Ramos (cell line): ENCODE results near the gene FDXR.

Source experiments
- in situ Hi-C: fragments of 300-500 bp; cut with MboI; formaldehyde crosslinking; loops from one replicate; pipeline ENCODE4 v1.14.3; 2022; ENCODE audit warnings: low sequenced_read_pairs; ENCODE audit not compliant: unreplicated experiment

The FDXR gene

GRCh38 chr17:74860872-74861661 is 11.7 kb downstream of the FDXR start:
- in situ Hi-C loops = loop anchor here (10.0 kb wide), 1 partner anchor 206 kb away; no protein-coding TSS in a partner anchor

GRCh38 chr17:74860229-74860871 is 12.4 kb downstream of the FDXR start:
- in situ Hi-C loops = loop anchor here (10.0 kb wide), 1 partner anchor 206 kb away; no protein-coding TSS in a partner anchor

GRCh38 chr17:74859459-74860228 is 13.2 kb downstream of the FDXR start, which contains the start of gene GRIN2C:
GRIN2C (minus strand) TSS chr17:74859885; CDS start chr17:74855092, 4,793 bp downstream.
- in situ Hi-C loops = loop anchor here (10.0 kb wide), 1 partner anchor 205 kb away; no protein-coding TSS in a partner anchor

GRCh38 chr17:74858672-74859458 is 13.9 kb downstream of the FDXR start:
- in situ Hi-C loops = no loop called here

- in situ Hi-C loops = no loop called here
Measured at GRCh38 chr17:74857191-74857590, 15.6 kb downstream of the FDXR start.

- in situ Hi-C loops = no loop called here
Measured at GRCh38 chr17:74856112-74856511, 16.7 kb downstream of the FDXR start.

- in situ Hi-C loops = no loop called here
Measured at GRCh38 chr17:74855323-74855722, 17.5 kb downstream of the FDXR start.

- in situ Hi-C loops = no loop called here
Measured at GRCh38 chr17:74854792-74855191, 18.0 kb downstream of the FDXR start.

GRCh38 chr17:74853669-74854068 is 19.1 kb downstream of the FDXR start:
- in situ Hi-C loops = no loop called here

- in situ Hi-C loops = no loop called here
Measured at GRCh38 chr17:74853048-74853397, 19.8 kb downstream of the FDXR start.

GRCh38 chr17:74852237-74853047 is 20.4 kb downstream of the FDXR start:
- in situ Hi-C loops = no loop called here

GRCh38 chr17:74851612-74852236 is 21.1 kb downstream of the FDXR start:
- in situ Hi-C loops = no loop called here

- in situ Hi-C loops = no loop called here
Measured at GRCh38 chr17:74850914-74851313, 21.9 kb downstream of the FDXR start.

- in situ Hi-C loops = no loop called here
Measured at GRCh38 chr17:74850310-74850709, 22.5 kb downstream of the FDXR start.

- in situ Hi-C loops = no loop called here
Measured at GRCh38 chr17:74848656-74849399, 24.0 kb downstream of the FDXR start.

GRCh38 chr17:74846621-74847020 is 26.2 kb downstream of the FDXR start:
- in situ Hi-C loops = no loop called here

GRCh38 chr17:74843352-74843627 is 29.5 kb downstream of the FDXR start:
- in situ Hi-C loops = no loop called here

GRCh38 chr17:74842599-74843351 is 30.0 kb downstream of the FDXR start:
- in situ Hi-C loops = no loop called here
